ENCODE data around the gene FBN2.

- TF ChIP-seq CTCF (conservative IDR thresholded peaks at IDR 0.05): no peak
- no peak for TF ChIP-seq EZH2 (IDR thresholded peaks at IDR 0.05; ENCODE audit: low read depth)
These were observed 103.1 kb downstream of the FBN2 start for GRCh38 chr5:128434993-128435392.
